Measurements from ENCODE around the gene ZNRD2. TPM values are rescaled to one million over a fixed set of nuclear protein-coding genes. Genes with fewer than 3 reads are reported as not detected.

Gene ZNRD2
- total and polyA plus RNA-seq, 2 of the 8 experiments (the other 6 are each of a cell fraction or from before 2014, with no cell fraction given), result 53.4 to 125 TPM

- no peak for TF ChIP-seq CHD7 (IDR thresholded peaks at IDR 0.05; ENCODE audit: insufficient replicate concordance, low read length)
- TF ChIP-seq SUZ12 (IDR thresholded peaks at IDR 0.05; ENCODE audit: low read length), result no peak
- TF ChIP-seq TEAD4 (IDR thresholded peaks at IDR 0.05; ENCODE audit: low read depth, low read length), result no peak
- no peak for TF ChIP-seq POLR2A (IDR thresholded peaks at IDR 0.05; ENCODE audit: control extremely low read depth in 1 of 2, low read depth in 2 of 2, low read length in 2 of 2)
- TF ChIP-seq PHF8 (conservative IDR thresholded peaks at IDR 0.05; ENCODE audit: low read depth, low read length), result no peak
- no peak for TF ChIP-seq CREB1 (IDR thresholded peaks at IDR 0.05)
- TF ChIP-seq USF2 (IDR thresholded peaks at IDR 0.05; ENCODE audit: low read length), result no peak
- TF ChIP-seq SP2 (IDR thresholded peaks at IDR 0.05; ENCODE audit: low read length), result no peak
- TF ChIP-seq RFX5 (IDR thresholded peaks at IDR 0.05; ENCODE audit: borderline replicate concordance, low read depth, low read length), result no peak
- TF ChIP-seq CBX8 (IDR thresholded peaks at IDR 0.05; ENCODE audit: borderline replicate concordance, low read depth, low read length), result no peak
- TF ChIP-seq BCL11A (IDR thresholded peaks at IDR 0.05; ENCODE audit: low read depth in 2 of 2, low read length in 2 of 2), result no peak
Measured at GRCh38 chr11:65583589-65583988, 13.3 kb downstream of the ZNRD2 start (continued).
